WI38 (cell line): ENCODE data around the gene SLC26A1.
"Not testable (repeated sequence)": the region's sequence is repeated elsewhere in the genome, so short reads cannot be mapped to it uniquely, and the experiment has no call there.

Experiments used
- H3K4me3 ChIP-seq: 2 replicates; pipeline ENCODE4 v1.5.1; 2011; ENCODE audit warnings: low read depth, mild to moderate bottlenecking, control low read depth, low read length
- TF ChIP-seq, protein P1 (sequence below): IDR thresholded peaks from 2 replicates; pipeline ENCODE4 v1.5.1; 2012; ENCODE audit warnings: low read depth, mild to moderate bottlenecking, control low read depth, low read length

Gene SLC26A1

DNA sequence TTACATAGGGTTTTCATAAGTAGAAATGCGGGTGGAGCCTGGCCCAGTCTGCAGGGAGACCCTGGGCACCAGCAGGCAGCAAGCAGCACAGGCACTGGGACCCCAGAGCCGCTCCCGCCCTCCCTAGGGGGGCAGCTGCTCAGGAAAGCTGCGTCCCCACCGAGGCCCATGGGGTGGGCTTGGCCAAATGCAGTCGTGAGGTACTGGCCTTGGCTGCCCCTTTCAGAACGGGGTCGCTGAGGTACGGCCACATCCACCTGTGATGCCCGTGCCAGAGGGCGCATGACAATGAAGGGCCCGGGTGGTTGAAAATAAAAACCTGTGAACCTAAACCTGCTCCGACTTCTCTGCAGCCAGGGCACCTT is 44.3 kb downstream of the SLC26A1 start:
- TF ChIP-seq, protein P1, sequence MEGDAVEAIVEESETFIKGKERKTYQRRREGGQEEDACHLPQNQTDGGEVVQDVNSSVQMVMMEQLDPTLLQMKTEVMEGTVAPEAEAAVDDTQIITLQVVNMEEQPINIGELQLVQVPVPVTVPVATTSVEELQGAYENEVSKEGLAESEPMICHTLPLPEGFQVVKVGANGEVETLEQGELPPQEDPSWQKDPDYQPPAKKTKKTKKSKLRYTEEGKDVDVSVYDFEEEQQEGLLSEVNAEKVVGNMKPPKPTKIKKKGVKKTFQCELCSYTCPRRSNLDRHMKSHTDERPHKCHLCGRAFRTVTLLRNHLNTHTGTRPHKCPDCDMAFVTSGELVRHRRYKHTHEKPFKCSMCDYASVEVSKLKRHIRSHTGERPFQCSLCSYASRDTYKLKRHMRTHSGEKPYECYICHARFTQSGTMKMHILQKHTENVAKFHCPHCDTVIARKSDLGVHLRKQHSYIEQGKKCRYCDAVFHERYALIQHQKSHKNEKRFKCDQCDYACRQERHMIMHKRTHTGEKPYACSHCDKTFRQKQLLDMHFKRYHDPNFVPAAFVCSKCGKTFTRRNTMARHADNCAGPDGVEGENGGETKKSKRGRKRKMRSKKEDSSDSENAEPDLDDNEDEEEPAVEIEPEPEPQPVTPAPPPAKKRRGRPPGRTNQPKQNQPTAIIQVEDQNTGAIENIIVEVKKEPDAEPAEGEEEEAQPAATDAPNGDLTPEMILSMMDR = no peak
- H3K4me3 ChIP-seq = no peak overlapping the region

GRCh38 chr4:948101-948935 is 44.9 kb downstream of the SLC26A1 start:
- TF ChIP-seq, protein P1 = no peak
- no peak overlapping the region for H3K4me3 ChIP-seq

DNA sequence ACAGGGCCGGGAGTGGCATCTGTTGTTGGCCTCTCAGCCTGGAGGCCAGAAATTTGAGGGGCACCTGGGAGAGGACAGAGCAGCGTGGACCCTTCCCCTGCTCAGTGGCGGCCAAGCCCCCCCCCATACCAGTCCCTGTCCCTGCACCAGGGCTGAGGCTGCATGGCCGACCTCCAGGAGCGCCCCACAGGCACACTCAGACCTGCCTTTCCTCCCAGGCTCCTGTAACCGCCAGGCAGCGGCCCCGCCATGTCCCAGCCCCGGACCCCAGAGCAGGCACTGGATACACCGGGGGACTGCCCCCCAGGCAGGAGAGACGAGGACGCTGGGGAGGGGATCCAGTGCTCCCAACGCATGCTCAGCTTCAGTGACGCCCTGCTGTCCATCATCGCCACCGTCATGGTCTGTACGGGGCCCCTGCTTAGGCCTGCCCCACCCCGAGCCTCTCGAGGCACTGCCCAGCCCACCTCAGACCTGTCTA is 45.7 kb downstream of the SLC26A1 start:
- H3K4me3 ChIP-seq = no peak overlapping the region
- TF ChIP-seq, protein P1 = no peak

- TF ChIP-seq, protein P1 = no peak
Measured at GRCh38 chr4:946517-947471, 46.4 kb downstream of the SLC26A1 start.

DNA sequence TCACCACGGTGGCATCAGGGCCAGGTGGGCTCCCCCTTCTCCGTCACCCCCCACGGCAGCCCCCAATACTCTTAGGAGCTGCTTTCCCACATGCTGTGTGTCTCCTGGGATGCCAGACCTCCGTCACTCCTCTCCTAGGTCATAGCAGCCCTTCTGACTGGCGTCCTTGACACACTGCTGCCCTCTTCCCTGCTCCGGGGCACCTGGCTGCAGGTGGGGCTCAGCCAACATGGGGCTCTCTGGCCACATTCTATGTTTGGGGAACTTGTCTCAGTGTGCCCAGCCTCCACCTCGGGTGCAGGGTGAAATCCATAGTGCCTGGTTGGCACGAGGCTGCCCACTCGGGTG is 47.1 kb downstream of the SLC26A1 start:
- no peak overlapping the region for H3K4me3 ChIP-seq
- TF ChIP-seq, protein P1 = no peak

More at GRCh38 chr4:946517-947471, 46.4 kb downstream of the SLC26A1 start:
- no peak overlapping the region for H3K4me3 ChIP-seq

DNA sequence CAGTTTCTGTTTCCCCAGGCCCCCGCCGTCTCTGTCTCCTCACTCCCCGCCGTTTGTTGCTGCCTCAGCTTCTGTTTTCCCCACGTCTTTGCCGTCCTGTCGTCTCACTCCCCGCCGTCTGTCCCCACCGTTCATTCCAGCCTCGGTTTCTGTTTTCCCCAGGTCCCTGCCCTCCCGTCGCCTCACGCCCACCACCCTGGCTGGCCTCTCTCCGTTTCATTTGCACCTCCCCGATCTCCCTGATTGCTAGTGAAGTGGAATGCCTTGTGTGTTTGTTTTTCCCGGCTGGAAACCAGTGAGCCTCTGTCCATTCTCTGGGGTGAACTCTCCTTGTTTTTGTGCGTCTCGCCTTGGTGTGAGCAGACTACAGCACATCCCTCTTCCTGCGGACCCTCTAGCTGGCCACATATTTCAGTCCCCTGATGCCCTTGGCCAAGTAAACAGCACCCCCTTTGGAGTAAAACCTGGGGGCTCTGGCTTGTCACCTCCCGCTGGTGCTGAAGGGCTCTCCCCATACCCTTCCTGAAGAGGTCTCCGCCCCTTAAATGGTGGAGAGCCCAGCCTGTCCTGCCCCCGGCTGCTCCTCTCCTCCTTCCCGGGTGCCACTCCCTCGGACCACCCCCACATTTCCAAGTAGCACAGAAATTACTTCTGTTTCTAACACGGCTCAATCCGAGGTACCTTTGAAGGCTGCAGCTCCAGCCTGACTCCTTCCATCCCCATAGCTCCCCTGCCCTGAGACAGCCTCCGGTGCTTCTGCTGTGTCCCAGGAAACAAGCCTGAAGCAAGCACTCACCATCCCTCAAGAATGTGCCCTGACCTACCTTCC is 47.7 kb downstream of the SLC26A1 start:
- TF ChIP-seq, protein P1 = no peak
- no peak overlapping the region for H3K4me3 ChIP-seq

GRCh38 chr4:939508-939907 is 53.7 kb downstream of the SLC26A1 start:
- not testable (repeated sequence) for H3K4me3 ChIP-seq
